Activated CD4-positive, alpha-beta T cell treated with anti-CD3 and anti-CD28 coated beads, Interleukin-2, Interleukin-4, amounts not matched to agents 100 ng/mL and 50 ng/mL, durations not matched to agents 16 hours and 8 hours (primary cell): ENCODE measurements around the gene ASB18.

Experiments used
- DNase-seq: peaks from one replicate; pipeline ENCODE4 v3.0.0-alpha.2; 2020; ENCODE audit warnings: low spot score

ASB18 gene

DNA sequence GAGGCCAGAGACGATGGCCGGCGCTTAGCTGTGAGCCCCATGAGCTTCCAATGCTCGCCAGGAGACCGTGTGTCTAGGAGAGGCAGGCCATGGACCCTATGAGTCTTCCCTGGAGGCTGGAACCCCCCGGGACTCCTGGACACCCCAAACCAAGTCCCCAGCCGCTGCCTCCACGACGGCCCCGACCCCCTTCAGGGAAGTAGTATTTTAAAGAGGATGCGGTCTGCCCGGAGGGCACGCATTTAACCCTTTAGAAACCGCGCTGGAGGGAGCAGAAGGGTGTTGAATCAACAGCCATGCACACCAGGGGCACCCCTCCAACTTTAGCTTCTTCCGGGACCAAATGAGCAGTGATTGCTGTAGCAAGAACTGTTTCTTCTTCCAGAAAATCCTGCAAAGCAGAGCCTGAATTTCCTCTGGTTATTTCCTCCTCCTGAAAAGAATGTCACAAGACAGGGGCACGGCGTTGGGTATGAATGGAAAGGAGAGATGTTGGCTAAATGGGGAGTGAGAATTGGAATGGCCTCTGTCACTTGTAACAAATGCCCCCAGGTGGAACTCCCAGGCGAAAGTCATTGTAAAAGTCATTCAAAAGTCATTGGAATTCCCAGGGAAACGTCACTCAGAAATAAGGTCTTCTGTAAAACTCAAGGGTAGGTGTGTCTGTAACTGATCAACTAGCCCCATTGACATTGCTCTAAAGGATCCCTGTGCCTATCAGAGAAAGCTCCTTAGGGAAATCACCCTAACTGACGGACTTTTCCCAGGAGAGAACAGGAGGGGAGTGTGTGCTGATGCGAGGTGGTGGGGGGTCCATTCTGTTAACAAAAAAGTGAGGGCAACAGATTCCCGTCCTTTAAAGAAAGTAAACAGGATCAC is 90.2 kb downstream of the ASB18 start:
- no peak for DNase-seq

DNA sequence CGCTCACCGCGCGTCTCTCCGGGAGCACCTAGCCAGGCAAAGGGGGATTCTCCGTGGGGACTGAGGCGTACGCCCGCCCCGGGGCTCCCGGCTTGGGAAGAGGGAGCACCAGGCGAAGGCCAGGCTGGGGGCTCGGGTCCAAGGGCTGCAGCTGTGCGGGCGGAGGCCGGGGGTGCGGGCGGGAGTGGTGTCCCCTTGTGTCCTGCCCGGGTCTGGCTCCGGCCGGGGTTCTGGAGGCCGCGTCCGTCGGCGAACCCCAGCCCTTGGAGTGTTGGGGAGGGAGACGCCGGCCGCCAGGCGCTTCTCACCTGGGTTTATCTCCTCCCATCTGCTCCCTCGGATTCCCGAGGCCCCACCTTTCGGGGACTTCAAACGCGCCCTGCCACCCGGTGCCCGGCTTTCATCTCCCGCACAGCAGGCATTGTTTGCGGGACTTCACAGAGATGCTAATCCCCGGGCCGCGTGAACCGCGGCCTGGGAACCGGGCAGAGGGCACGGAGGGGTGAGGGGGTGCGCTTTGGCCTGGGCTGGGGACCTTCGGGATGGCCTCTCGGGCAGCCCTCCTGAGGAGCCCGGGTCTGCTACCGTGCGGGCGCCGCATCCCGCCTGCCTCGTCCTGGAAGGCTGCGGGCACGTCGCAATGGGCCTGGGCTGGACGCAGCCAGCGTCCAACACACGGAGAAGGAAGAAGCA is 91.0 kb downstream of the ASB18 start:
- DNase-seq: no peak

DNA sequence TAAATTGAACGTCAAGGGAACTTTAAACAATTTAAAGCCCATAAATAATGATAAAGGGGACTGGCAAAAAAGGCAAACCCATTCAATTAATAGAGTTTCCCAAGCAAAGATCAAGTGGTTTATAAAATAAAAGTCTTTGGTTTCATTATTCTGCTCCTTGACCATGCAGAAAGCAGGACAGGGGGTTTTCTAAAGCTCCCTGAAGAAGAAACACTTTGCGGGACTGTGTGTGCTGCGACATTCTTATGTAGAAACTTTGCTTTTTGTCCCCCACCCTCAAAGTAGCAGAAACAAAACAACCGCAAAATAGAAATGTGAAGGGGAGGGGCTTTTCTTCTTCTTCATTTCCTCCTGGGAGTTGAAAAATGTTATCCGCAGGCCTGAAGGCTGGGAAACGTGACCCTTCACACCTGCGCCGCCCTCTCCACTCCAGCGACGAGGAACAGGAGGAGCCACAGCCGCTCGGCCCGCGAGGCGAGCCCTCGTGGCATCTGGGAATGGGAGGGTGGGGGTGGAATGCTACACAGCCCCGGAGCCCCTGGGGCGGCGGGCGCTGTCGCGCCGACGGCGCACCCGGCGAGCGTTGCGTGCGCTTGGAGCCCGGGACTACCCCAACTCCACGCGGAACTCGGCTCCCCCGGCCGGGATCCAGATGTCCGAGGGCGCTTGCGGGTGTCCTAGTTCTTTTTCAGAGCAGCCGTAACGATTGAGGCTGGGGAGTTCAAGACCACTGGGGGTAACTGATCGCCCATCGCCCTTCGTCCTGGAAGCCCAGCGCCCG is 91.8 kb downstream of the ASB18 start:
- DNase-seq: no peak

DNA sequence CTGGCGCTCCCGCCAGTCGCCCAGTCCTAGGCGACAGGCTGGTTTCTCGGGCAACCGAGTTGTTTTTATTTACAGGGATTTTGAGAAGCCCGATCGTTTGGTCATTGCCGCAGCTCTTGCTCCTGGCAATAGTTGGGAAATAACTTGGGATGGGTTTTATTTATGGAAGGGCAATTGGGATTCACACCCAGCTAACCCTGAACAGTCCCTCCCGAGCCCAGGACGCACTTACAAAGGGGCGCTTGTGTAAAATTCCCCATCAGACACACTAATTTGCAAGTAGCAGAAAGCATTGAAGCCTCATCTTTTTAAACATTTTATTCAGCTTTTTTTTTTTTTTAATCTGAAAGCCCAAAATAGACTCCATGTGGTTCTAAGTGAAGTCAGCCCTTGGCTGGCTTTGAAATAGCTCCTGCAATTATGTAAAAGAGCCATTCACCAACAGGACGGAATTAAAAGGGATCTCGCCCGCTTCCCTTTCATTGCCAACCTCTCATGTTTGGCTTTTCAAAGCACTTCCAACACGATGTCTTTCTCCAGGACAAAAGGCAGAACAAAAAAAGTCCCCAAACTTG is 92.4 kb downstream of the ASB18 start:
- no peak for DNase-seq

DNA sequence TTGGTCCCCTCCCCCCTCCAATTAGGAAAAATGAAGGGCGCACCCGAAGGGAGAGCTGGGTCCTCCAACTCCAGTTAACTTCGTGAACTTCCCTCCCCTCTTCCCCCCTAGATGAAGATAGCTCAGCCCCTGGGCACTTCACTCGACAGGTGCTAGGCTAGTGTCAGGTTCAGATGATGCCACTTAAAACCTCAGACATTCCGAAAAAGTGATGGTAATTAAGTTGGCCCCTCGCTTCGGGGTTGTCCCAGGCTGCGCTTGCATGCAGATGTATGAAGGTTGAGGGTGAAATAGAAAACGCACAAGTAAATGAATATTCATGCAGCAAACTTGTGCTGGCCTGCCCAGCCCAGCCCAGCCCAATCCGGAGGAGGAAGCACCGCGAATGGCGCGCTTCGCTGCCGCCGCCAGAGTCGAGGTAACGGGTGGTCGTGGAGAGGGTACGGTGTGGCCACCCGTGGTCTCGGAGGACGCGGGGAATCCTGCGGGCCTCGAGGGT is 93.0 kb downstream of the ASB18 start:
- no peak for DNase-seq

DNA sequence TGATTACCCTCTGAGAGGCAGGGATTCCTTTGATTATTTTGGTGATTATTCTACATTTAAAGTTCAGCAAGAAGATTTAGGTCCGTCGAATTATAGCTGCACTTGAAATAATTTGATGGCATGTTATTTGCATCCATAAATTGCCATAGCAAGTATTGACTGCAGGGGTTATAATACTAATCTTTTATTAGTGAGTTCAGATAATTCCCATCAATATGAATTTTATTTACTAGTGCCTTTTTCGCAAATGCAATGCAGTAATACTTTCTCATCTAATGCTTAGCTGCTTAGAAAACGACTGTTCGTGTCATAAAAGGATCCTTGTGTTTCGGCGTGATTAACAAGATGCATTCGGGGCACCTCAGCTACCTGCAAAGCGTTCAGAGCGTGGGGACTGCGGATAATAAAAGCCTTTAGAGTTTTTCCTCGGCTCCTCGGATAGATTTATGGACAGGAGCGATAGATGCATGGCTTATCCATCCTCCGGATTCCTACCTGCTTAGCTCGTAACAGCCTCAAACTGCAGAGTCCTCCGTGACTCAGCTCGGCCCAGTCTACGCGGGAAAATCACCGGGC is 93.5 kb downstream of the ASB18 start:
- DNase-seq: no peak

DNA sequence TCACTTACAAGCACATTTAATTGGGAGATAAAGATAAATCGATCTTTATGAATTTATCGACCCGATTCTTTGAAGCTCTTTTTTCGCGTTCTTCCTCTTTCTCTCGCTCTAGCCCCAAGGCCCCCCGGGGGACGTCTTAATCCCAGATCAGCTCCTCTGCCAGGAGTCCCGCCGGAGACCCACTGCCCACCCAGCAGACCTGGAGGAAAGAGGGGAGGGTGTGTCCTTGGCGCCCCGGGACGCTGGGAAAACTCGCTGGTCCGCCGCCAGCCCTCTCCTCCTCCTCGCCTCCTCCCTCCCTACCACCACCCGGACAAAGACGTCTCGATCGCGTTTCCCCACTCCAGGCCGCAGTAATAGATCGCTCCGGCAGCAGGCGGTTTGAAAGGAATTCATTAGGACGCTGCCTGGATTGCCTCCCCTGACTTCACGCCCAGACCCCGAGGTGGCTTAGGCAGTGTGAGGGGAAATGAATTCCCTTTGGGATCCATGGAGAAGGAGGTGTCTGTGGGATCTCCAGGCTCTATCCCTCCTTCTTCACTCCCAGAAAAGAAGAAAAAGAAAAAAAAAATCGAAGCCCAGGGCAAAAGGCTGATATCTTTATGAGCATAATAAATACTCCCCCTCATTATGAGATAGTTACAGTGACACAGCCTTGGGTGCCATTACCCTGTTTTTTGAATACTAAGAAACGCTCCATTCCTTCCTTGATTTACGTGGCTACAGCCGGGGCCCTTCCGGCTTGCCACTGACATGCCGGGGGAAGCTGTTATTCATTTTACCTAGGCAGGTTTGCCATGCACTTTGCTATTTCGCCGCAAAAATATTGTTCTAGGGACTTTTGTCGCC is 94.2 kb downstream of the ASB18 start:
- DNase-seq: no peak

DNA sequence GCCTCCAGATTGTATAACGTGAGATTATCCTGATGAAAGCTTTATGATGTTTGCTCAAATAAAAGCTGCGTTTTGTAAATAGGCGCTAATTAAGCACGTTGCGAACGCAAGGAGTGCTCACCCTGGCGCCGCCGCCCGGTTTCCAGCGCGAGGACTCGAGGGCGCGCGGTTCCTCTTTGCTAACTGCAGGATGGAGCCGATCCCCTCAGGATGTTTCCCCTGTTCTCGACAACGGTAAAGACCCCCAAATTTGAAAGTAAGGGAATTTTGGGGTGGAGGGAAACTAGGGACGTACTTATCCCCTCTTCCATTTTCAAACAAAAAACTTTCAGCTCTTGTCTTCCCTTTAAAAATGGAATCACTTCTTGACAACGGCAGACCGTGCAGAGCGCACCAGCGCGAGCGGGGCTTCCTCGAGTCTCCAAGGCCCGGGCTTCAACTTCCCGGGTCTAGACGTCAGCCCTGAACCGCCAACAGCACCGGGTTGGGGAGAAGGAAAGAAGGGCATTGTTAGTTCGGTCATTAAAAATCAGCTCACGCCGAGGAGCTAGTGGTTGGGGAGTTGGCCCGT is 95.0 kb downstream of the ASB18 start:
- no peak for DNase-seq

DNA sequence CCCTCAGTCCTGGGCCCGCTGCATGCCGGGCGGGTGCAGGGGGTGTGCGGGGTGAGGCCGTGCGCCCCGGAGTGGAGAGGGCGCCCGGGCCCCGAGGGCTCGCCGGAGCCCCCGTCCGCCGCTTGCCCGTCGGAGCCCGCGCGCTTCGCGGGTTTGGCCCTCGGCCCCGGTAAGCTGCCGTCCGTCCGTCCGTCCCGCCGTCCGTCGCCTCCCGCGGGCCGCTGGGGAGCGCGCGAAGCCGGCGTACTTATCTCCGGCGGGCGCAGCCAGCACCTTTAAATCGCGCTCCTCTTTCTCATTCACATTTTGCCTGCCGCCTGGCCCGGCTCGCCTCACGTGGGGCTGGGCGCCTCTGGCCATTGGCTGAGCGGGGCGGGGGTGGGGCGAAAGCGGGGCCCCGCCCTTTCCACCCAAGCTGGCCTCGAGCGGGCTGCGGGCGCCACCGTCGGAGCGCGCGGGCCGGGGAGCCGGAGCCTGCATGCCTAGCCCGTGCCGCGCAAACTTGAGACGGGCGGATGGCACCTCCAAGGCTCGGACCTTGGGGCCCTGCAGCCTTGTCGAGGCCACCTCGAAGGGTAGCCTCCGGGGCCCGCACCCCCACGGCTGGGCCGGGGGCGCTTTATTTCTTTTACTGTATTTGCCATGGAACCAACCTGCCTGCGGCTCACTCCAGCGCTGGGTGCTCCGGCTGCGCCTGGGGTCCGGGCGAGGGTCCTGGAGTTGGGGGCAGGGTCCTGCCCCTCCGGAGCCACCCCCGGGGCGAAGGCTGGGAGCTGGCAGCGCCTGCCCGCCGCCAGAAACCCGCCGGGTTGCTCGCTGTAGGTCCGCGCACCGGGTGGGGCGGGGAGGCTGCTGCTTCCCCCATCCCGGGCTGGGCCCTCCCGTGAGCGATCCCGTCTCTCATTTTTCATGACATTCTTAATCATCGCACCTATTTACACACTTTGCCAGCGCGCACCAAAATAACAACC is 95.8 kb downstream of the ASB18 start, which contains the start of gene GBX2:
Gene GBX2, minus strand, starts transcription at position 277 of the 971 bp plus-strand sequence. CDS start 415 bp downstream, outside the sequence.
- DNase-seq: no peak

DNA sequence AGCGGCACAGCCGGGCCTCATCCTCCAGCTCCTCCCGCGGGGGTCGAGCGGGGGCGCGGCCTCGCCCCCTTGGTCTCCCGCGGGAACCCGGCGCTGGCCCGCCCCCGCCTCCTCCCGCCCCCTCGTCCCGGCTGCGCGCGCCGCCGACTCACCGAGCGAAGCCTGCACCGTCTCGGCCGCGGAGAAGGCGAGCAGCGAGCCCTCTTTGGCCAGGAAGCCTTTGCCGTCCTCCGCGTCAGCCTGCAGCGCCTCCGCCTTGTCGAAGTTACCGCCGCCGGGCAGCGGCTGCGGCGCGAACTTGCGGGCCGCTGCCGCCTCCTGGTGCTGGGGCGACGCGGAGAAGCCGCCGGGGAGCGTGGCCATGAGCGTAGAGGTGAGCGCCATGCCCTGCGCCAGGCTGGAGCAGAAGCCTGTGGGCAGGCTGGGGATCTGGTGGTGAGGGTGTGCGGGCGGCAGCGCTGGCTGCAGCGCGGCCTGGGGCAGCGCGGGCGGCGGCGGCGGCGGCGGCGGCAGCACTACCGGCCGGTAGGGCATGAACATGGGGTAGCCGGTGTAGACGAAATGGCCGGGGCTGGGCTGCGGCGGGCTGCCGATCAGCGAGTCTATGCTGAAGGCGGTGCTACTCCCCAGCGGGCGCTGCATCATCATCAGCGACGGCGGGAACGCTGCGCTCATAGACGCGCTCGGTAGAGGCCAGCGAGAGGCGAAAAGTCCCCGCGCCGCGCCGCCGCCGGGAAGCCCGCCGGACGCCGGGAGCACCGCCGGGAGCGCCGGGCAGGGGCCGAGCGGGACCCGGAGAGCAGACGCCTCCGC is 96.7 kb downstream of the ASB18 start:
- no peak for DNase-seq

DNA sequence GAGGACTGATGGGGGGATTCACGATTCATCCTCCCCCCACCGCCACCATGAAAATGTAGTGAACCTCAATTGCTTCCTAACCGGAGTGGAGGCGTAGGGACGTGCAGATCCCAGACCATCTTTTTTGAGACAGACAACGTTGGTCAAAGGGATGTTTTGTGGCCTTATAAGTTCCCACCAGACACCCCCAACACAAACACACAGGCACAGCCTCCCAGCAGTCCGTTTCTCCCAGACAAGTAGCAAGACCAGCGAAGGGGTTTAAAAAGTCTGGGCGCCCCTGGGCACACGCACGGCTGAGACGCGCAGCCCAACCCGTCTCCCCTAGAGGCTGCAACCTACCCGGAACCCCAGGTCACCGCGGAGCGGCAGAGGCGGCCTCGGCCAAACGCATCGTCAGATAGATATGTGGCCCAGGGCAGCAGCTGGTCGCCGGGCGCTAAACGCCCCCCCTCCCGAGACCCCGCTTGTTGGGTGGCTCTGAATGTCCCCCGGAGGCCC is 97.4 kb downstream of the ASB18 start:
- no peak for DNase-seq

DNA sequence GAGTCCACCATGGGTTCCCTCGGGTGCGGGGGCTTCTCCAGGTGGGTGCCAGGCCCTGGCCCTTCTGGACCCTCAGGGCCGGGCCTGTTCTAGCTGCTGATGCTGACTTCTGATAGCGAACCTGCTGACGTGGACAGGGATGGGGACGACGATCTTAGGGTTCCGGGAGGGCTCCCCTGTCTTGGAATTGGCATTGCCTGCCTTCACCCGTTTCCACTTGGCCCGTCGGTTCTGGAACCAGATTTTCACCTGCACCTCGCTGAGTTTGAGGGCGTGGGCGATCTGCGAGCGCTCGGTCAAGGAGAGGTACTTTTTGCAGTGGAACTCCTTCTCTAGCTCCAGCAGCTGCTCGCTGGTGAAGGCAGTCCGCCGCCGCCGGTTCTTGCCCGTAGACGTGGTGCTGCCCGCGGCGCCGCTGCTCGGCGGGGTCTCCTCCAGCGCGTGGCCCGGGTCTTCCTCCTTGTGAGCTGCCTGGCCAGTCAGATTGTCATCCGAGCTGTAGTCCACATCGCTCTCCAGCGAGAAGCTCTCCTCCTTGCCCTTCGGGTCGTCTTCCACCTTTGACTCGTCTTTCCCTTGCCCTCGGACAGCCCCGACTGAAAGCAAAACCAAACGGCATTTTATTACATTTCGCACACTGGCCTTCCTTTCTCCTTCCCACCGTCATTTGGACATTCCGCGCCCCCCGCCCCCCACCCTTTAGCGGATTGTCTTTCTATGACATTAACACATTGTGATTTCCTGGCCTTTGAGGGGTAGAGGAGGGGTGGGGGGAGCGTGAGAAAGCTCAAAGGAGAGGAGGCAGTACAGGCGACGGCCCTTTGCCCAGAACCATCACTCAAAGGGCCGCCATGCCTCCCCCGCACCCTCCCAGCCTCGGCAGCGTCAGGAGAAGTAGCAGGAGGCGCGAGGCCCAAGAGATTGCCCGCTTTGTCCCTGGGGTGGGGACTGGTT is 98.1 kb downstream of the ASB18 start:
- no peak for DNase-seq

DNA sequence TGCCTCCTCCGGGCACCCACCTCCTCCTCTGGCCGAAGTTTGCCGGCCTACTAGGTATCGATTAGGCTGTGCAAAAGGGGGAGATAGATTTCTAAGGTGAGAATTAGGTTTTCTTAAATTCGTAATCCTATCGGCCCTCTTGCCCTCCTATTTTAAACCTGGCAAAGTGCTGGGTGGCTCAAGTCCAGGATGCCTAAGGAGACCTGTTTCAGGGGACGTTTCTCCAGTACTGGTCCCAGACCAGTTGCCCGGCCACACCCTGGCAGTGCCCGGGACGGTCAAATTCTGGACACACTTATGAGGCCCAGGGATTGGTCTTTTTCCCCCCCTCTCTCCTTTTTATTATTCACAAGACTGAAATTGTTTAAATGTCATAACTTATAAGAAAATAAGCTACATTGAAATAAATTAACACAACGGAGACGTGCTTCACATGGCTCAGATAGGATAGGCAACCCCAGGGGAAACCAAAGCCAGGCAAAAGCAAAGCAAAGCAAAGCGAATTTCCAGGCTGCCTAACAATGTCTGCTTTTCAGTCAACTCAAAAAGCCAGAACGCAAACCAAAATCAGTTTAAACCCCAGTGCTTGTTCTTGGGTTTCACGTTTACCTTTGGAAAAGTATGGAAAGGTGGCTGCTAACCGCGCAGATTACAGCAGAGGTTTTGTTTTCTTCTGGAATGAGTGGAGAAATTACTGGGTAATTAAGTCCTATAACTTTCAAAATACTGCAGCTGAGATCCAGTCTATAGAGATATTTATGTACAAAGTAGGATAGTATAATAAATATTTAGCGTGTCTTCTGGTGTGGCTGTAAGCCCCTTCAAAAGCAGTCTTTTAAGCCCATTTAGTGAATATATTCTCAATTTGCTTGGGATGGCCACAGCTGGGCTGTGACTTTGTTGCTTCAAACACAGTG is 99.0 kb downstream of the ASB18 start:
- no peak for DNase-seq

DNA sequence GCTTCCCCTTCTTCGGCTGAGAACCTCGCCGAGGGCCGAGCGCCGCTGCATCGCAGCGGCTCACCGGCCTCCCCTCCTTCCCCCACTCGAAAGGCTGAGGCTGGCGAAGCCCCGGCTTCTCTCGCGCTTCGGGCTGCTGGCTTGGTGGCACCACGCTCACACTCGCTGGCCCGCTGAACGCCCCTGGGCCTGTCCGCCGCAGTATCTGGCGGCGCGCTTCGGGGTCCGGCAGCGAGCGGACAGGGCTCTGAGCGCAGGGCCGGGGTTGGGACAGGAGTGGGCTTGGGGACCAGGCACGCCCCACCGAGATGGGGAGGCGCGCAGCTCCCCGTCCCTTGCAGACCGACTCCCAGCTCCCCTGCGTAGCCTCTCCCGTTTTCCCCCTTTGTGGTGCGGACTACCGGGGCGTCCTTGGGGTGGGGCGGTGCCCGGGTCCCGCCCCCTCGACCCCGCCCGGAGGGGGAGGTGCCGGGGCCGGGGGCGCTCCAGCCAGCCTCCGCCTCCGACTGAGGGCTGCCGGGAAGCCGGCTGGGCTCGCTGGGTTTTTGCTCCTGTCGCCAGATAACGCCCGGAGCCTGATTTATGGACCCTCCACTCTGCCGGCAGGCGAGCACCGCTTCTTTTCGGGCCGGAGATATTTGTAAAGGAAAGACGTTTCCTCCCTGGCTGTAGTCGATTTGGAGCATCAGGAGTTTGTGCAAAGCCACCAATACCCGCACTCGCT is 99.8 kb downstream of the ASB18 start:
- DNase-seq: no peak
